ENCODE results near the gene TBC1D5. TPM values are rescaled to one million over a fixed set of nuclear protein-coding genes. Genes with fewer than 3 reads are reported as not detected.

TBC1D5 gene
- total and polyA plus RNA-seq, 2 of the 4 experiments (the other 2 are of a cell fraction), result 16.4 to 57.0 TPM

- no peak overlapping the region for H2AK9ac ChIP-seq (replicated peaks; ENCODE audit: low read depth, low read length, poor library complexity)
- ChIA-PET CTCF (no interaction called here), POLR2A (ENCODE audit: unreplicated experiment) (no interaction called here)
- no peak overlapping the region for H2AFZ ChIP-seq (replicated peaks; ENCODE audit: low read length, poor library complexity)
- no peak overlapping the region for H2BK20ac ChIP-seq (ENCODE audit: low read depth, low read length)
- ATAC-seq (ENCODE audit: low read depth), result no peak
- H3K4me2 ChIP-seq (ENCODE audit: low read depth, low read length), result no peak overlapping the region
- DNase-seq, result no peak
- dilution Hi-C loops (cut with HindIII; ENCODE audit: low sequenced_read_pairs, unreplicated experiment), result no loop called here
- H3K9me3 ChIP-seq (ENCODE audit: control insufficient read depth, insufficient read depth, low read length), result no peaks in the 10 kb centered on the region
- H2BK5ac ChIP-seq (ENCODE audit: low read depth, low read length, poor library complexity, severe bottlenecking), result no peak overlapping the region
- H3K27ac ChIP-seq (ENCODE audit: insufficient read depth, low read length), result no peak overlapping the region
- no peak overlapping the region for H3K4ac ChIP-seq (ENCODE audit: low read depth, low read length)
- no CpG with 5 or more reads among the region's 10 CpGs for WGBS, 2 experiments (ENCODE audit: extremely low coverage in 2 of 2, insufficient read length in 1 of 2)
- no TSS peak for BruUV-seq (replicated peaks)
- H3K4me1 ChIP-seq (ENCODE audit: control insufficient read depth, insufficient read depth, low read length), result no peaks in the 10 kb centered on the region
- H4K8ac ChIP-seq (ENCODE audit: low read depth in 2 of 2, low read length in 2 of 2), result no peak overlapping the region
- no peak overlapping the region for H3K9ac ChIP-seq (ENCODE audit: low read depth, low read length)
- intact Hi-C loops (cut with micrococcal nuclease), result no loop called here
- H2BK15ac ChIP-seq (ENCODE audit: low read depth, low read length), result no peak overlapping the region
- no peak overlapping the region for H2BK120ac ChIP-seq (ENCODE audit: low read depth, low read length)
- no peak overlapping the region for H2AK5ac ChIP-seq (ENCODE audit: low read depth, low read length)
- H3K27me3 ChIP-seq (ENCODE audit: control insufficient read depth, insufficient read depth, low read length), result peaks cover 4% of the 10 kb centered on the region
- TF ChIP-seq MAFK (IDR thresholded peaks at IDR 0.05; ENCODE audit: low read depth, low read length) (no peak), MAZ (IDR thresholded peaks at IDR 0.05; ENCODE audit: borderline replicate concordance, low read depth, low read length) (no peak), MXI1 (IDR thresholded peaks at IDR 0.05; ENCODE audit: borderline replicate concordance, low read depth, low read length) (no peak), ELK1 (IDR thresholded peaks at IDR 0.05; ENCODE audit: borderline replicate concordance, low read depth, low read length) (no peak), CEBPB (IDR thresholded peaks at IDR 0.05; ENCODE audit: low read depth, low read length) (no peak), CHD1 (IDR thresholded peaks at IDR 0.05; ENCODE audit: low read depth, low read length) (no peak), RAD21 (IDR thresholded peaks at IDR 0.05; ENCODE audit: low read length) (no peak), BHLHE40 (IDR thresholded peaks at IDR 0.05; ENCODE audit: low read depth, low read length) (no peak), SMC3 (IDR thresholded peaks at IDR 0.05; ENCODE audit: low read depth, low read length) (no peak), FOS (IDR thresholded peaks at IDR 0.05; ENCODE audit: low read depth, low read length) (no peak), RFX5 (IDR thresholded peaks at IDR 0.05; ENCODE audit: low read depth, low read length) (no peak), POLR2A (IDR thresholded peaks at IDR 0.05; ENCODE audit: low read depth, low read length) (no peak), NFE2L2 (IDR thresholded peaks at IDR 0.05; ENCODE audit: low read depth, low read length) (no peak), RCOR1 (IDR thresholded peaks at IDR 0.05; ENCODE audit: insufficient replicate concordance, low read length) (no peak), CTCF (conservative IDR thresholded peaks at IDR 0.05; ENCODE audit: low read depth, low read length) (no peak)
- TF ChIP-seq, protein P1, sequence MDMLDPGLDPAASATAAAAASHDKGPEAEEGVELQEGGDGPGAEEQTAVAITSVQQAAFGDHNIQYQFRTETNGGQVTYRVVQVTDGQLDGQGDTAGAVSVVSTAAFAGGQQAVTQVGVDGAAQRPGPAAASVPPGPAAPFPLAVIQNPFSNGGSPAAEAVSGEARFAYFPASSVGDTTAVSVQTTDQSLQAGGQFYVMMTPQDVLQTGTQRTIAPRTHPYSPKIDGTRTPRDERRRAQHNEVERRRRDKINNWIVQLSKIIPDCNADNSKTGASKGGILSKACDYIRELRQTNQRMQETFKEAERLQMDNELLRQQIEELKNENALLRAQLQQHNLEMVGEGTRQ (IDR thresholded peaks at IDR 0.05; ENCODE audit: low read depth, low read length), result no peak
- no peak overlapping the region for H3K4me3 ChIP-seq (ENCODE audit: insufficient read depth, low read depth, low read length)
- H3K23ac ChIP-seq (ENCODE audit: low read depth, low read length), result no peak overlapping the region
- H4K20me1 ChIP-seq (ENCODE audit: insufficient read depth, low read length), result no peaks in the 10 kb centered on the region
- H3K14ac ChIP-seq (replicated peaks; ENCODE audit: low read depth, low read length), result no peak overlapping the region
- no peak overlapping the region for H3K18ac ChIP-seq (ENCODE audit: low read depth, low read length)
- H4K5ac ChIP-seq (ENCODE audit: low read depth, low read length), result no peak overlapping the region
- in situ Hi-C loops (cut with MboI; ENCODE audit: low sequenced_read_pairs), result no loop called here
- no peak overlapping the region for H4K91ac ChIP-seq (ENCODE audit: insufficient read depth, low read depth, low read length)
- H3K36me3 ChIP-seq (ENCODE audit: control insufficient read depth, insufficient read depth, low read length), result no peaks in the 10 kb centered on the region
- H3K56ac ChIP-seq (ENCODE audit: extremely low read depth, insufficient read depth, low read length), result no peak overlapping the region
- H3K79me1 ChIP-seq (ENCODE audit: low read depth in 1 of 2, low read length in 2 of 2), result no peaks in the 10 kb centered on the region
- no peaks in the 10 kb centered on the region for H3K9me1 ChIP-seq (ENCODE audit: insufficient read depth, low read length)
Measured at GRCh38 chr3:17143893-17144664, 598.4 kb downstream of the TBC1D5 start.

Data from IMR-90 (cell line).